HG03108 (cell line): Measurements from ENCODE around the gene COPS8.

Experiments used
- ATAC-seq: cut with Tn5 transposase; IDR thresholded peaks from one replicate; pipeline ENCODE4 v1.9.1; 2021; ENCODE audit warnings: moderate library complexity; ENCODE audit not compliant: unreplicated experiment

Gene COPS8

GRCh38 chr2:237064203-237065070 lies 21.3 kb upstream of the COPS8 start:
- ATAC-seq = no peak

GRCh38 chr2:237065071-237065377 lies 20.7 kb upstream of the COPS8 start:
- ATAC-seq = no peak

- ATAC-seq = no peak
Measured at GRCh38 chr2:237066396-237066795, 19.3 kb upstream of the COPS8 start.

GRCh38 chr2:237068005-237068576 lies 17.6 kb upstream of the COPS8 start:
- ATAC-seq = no peak

GRCh38 chr2:237072067-237072931 lies 13.4 kb upstream of the COPS8 start:
- no peak for ATAC-seq

GRCh38 chr2:237073552-237073951 lies 12.1 kb upstream of the COPS8 start:
- ATAC-seq = no peak

GRCh38 chr2:237074211-237074993 lies 11.3 kb upstream of the COPS8 start:
- no peak for ATAC-seq

- no peak for ATAC-seq
Measured at GRCh38 chr2:237075749-237076599, 9.7 kb upstream of the COPS8 start.

- no peak for ATAC-seq
Measured at GRCh38 chr2:237081596-237081995, 4.1 kb upstream of the COPS8 start.

GRCh38 chr2:237083026-237083425 lies 2.7 kb upstream of the COPS8 start:
- ATAC-seq = no peak

GRCh38 chr2:237084444-237084843 lies 1.2 kb upstream of the COPS8 start:
- ATAC-seq = no peak

GRCh38 chr2:237090906-237091305 lies 5.2 kb downstream of the COPS8 start:
- no peak for ATAC-seq

- ATAC-seq = no peak
Measured at GRCh38 chr2:237091779-237092436, 6.2 kb downstream of the COPS8 start.

- no peak for ATAC-seq
Measured at GRCh38 chr2:237092506-237092905, 6.8 kb downstream of the COPS8 start.

- no peak for ATAC-seq
Measured at GRCh38 chr2:237092920-237093781, 7.5 kb downstream of the COPS8 start.

- no peak for ATAC-seq
Measured at GRCh38 chr2:237096201-237096600, 10.5 kb downstream of the COPS8 start.

- ATAC-seq = no peak
Measured at GRCh38 chr2:237096911-237097310, 11.2 kb downstream of the COPS8 start.

GRCh38 chr2:237097326-237097910 lies 11.7 kb downstream of the COPS8 start:
- ATAC-seq = no peak
